Activated T-helper 17 cell treated with anti-CD3 and anti-CD28 coated beads, Interleukin-2, amount 50 U/mL, for 72 hours (primary cell): ENCODE data around the gene DCST2. TPM values are rescaled to one million over a fixed set of nuclear protein-coding genes. Genes with fewer than 3 reads are reported as not detected.

Experiments
- ATAC-seq: fragments of 150-1000 bp; cut with Tn5 transposase; replicated peaks from 2 replicates; pipeline ENCODE4 v1.10.0; 2021; ENCODE audit warnings: mild to moderate bottlenecking, moderate library complexity
- H3K27ac Mint-ChIP-seq: one replicate; pipeline ENCODE4 v1.8.0; 2022; ENCODE audit warnings: mixed read lengths
- H3K27me3 Mint-ChIP-seq: one replicate; pipeline ENCODE4 v1.8.0; 2022; ENCODE audit warnings: mixed read lengths
- H3K36me3 Mint-ChIP-seq: one replicate; pipeline ENCODE4 v1.8.0; 2022; ENCODE audit warnings: low read depth, mild to moderate bottlenecking, mixed read lengths
- H3K4me1 Mint-ChIP-seq: one replicate; pipeline ENCODE4 v1.8.0; 2022; ENCODE audit warnings: mixed read lengths
- H3K4me3 Mint-ChIP-seq: one replicate; pipeline ENCODE4 v1.8.0; 2022; ENCODE audit warnings: mild to moderate bottlenecking, mixed read lengths
- H3K9me3 Mint-ChIP-seq: one replicate; pipeline ENCODE4 v1.8.0; 2022; ENCODE audit warnings: mixed read lengths
- total RNA-seq, 2 donors: library from RNA; stranded (reverse); gene quantifications; one replicate each; pipeline ENCODE4 v1.2.3, GENCODE V29; 2022

Gene DCST2
- total RNA-seq, 2 donors from 2014 or later = 0.67 to 2.2 TPM

DNA sequence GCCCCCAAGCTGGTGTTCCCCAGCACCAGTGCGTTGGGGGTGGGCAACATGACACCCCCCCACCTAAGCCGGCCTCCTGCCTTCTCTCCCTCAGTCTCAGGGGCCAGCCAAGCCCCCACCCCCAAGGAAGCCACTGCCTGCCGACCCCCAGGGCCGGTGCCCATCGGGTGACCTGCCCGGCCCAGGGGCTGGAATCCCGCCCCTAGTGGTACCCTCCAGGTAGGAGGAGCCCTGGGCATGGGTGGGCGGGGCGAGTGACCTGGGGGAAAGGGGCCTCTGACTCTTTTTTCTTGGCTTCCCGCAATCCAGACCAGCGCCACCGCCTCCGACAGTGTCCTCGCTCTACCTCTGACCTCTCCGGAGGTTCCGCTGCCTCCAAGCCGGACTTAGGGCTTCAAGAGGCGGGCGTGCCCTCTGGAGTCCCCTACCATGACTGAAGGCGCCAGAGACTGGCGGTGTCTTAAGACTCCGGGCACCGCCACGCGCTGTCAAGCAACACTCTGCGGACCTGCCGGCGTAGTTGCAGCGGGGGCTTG is 28.6 kb upstream of the DCST2 start:
- no peaks in the 10 kb centered on the region for H3K27me3 Mint-ChIP-seq
- H3K9me3 Mint-ChIP-seq = no peaks in the 10 kb centered on the region
- peaks cover 28% of the 10 kb centered on the region for H3K36me3 Mint-ChIP-seq
- H3K4me3 Mint-ChIP-seq = peak overlapping the region; percentile 82
- no peak for ATAC-seq
- H3K4me1 Mint-ChIP-seq = peaks cover 17% of the 10 kb centered on the region
- H3K27ac Mint-ChIP-seq = no peak overlapping the region

DNA sequence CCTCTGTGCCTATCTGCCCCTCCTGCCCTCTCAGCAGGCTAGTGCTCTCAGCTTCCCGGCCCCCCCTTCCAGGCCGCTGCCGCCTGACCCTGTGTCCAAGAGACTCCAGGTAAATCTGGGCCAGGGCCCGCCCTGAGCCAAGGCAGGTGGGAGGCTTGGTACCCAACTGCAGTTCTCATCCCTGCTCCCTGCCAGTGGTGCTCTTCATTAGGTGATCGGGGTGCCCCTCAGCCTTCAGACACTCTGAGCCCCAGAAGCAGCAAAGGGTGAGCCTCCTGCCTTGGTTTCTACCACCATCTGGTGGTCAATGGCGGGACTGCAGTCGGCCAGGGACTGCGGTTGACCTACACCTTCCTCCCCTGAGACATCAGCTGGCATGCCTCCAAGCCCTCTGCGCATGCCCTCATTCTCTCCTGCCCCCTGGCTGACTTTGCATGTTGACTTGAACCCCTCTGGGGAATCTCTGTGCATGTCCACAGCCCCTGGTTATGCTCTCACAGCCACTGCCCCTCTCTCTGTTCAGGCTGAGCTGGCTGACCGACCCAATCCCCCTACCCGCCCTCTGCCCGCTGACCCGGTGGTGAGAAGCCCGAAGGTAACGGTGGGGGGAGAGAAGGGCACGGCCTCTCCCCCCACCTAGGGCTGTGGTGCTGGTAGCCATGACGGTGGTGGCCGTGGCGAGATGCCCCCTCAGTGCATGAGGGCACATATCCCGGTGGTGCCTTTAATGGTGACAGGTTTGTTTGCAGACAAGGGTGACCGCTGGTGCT is 28.0 kb upstream of the DCST2 start:
- Mint-ChIP-seq H3K36me3 (peaks cover 25% of the 10 kb centered on the region), H3K4me3 (no peak overlapping the region), H3K27me3 (no peaks in the 10 kb centered on the region), H3K27ac (no peak overlapping the region), H3K4me1 (peaks cover 17% of the 10 kb centered on the region), H3K9me3 (no peaks in the 10 kb centered on the region)
- ATAC-seq = peak; percentile 58

DNA sequence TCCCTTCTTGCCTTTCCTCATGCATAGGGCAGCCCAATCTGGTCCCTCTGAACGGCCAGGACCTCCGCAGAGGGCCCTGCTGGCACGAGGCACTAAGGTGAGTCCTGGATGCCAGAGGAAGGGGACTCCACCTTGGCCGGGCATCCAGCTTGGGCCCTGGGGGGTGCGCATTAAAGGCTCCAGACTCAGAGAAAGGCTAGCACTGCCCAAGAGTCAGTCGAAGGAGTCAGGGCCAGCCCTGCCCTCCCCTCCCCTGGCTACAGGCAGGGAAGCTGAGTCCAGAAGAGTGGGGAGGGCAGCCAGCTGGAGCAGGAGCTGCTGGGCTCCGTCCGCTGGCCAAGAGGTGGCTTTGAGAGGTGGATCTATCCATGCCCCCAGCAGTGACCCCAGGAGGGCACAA is 27.2 kb upstream of the DCST2 start:
- Mint-ChIP-seq H3K36me3 (peaks cover 33% of the 10 kb centered on the region), H3K4me3 (no peak overlapping the region), H3K4me1 (peaks cover 13% of the 10 kb centered on the region), H3K27ac (no peak overlapping the region), H3K9me3 (no peaks in the 10 kb centered on the region), H3K27me3 (no peaks in the 10 kb centered on the region)
- ATAC-seq = no peak

DNA sequence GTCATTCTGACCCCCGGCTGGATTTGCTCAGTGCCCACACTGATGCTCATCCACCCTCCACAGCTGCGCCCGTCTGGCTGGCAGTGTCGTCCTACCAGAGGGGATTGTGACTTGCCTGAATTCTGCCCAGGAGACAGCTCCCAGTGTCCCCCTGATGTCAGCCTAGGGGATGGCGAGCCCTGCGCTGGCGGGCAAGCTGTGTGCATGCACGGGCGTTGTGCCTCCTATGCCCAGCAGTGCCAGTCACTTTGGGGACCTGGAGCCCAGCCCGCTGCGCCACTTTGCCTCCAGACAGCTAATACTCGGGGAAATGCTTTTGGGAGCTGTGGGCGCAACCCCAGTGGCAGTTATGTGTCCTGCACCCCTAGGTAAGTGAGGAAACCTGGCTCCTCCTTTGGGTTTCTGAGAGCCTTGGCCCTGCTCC is 24.2 kb upstream of the DCST2 start:
- no peak overlapping the region for H3K27ac Mint-ChIP-seq
- no peak for ATAC-seq
- H3K4me1 Mint-ChIP-seq = no peaks in the 10 kb centered on the region
- H3K4me3 Mint-ChIP-seq = no peak overlapping the region
- H3K36me3 Mint-ChIP-seq = peaks cover 47% of the 10 kb centered on the region
- H3K9me3 Mint-ChIP-seq = no peaks in the 10 kb centered on the region
- H3K27me3 Mint-ChIP-seq = no peaks in the 10 kb centered on the region

DNA sequence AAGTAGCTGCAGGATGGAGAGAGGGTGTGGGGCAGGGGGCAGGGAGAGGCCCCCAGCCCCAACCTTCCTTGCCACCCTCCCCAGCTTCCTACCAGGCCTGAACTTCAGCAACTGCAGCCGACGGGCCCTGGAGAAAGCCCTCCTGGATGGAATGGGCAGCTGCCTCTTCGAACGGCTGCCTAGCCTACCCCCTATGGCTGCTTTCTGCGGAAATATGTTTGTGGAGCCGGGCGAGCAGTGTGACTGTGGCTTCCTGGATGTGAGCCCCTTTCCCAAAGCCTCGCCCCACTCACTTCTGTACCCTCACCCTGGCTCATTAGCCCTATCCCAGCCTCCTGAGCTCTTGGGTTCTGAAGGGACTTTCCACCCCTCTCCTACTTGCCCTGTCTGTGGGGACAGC is 23.5 kb upstream of the DCST2 start:
- H3K4me1 Mint-ChIP-seq = peaks cover 7% of the 10 kb centered on the region
- H3K4me3 Mint-ChIP-seq = no peak overlapping the region
- H3K9me3 Mint-ChIP-seq = no peaks in the 10 kb centered on the region
- H3K36me3 Mint-ChIP-seq = peaks cover 47% of the 10 kb centered on the region
- ATAC-seq = no peak
- no peaks in the 10 kb centered on the region for H3K27me3 Mint-ChIP-seq
- no peak overlapping the region for H3K27ac Mint-ChIP-seq

DNA sequence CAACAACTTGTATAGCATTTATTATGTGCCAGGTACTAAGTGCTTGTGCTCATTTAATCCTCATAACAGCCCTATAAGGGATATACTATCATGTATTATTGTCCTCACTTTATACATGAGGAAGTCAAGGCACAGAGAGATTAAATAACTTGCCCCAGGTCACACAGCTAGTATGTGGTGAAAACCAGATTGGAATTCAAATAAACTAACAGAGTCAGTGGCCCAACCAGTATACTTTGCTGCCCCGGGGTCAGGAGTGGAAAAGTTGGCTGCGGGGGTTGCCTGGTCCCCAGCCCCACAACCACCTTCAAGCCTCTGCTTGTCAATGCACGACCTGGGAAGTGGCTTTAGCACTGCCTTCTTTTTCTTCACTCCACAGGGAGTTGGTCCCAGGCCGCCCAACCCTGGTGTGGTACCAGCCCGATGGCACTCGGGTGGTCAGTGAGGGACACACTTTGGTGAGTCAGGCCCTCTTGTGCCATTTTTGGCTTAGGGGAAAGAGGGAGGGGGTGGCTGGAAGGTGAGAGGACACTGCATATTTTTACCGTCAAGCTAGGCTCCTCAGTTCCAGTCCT is 20.0 kb upstream of the DCST2 start:
- Mint-ChIP-seq H3K27me3 (no peaks in the 10 kb centered on the region), H3K4me1 (peaks cover 7% of the 10 kb centered on the region), H3K27ac (peak overlapping the region; percentile 77), H3K9me3 (no peaks in the 10 kb centered on the region), H3K36me3 (peaks cover 31% of the 10 kb centered on the region), H3K4me3 (peak overlapping the region; percentile 91)
- no peak for ATAC-seq

DNA sequence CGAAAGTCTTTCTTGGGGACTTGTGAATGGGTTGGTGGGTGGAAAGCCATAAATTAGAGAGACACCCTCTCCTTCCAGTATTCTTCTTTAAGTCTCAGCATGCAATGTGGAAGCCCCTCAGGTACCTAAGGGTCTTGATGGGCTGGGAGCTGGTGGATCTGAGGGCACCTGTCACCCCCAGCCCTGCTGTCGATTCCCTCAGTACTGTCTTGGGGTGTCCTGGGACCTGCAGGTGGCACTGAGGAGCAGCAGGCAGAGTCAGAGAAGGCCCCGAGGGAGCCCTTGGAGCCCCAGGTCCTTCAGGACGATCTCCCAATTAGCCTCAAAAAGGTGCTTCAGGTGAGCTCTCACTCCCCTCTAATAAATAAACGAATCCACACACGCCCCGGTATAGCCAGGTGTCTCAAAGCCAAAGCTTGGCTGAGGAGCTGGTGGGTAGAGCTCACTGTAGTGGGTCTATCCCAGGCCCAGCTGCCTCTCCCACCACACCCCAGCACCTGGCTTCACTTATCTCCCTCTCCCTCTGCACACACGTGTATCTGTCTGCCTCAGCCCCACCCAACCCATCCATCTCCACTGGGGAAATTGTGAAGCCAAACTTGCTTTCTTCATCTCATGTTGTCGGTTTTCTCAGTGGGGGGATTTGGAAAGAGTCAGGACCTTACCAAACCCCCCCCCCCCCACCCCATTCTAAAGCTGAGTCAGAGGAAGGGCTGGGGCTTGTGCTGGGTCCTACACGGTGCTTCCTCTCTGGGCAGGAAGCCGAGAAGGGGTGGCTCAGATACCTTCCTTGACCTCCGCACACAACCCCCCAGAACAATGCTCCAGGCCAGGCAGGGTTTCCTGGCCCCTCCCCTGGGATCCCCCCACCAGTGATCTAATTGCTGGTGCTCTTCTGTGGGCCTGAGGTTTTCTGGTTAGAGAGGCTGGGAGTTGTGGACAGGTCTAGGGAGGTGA is 19.1 kb upstream of the DCST2 start:
- peak overlapping the region; percentile 77 for H3K27ac Mint-ChIP-seq
- ATAC-seq = peak; percentile 23
- no peaks in the 10 kb centered on the region for H3K9me3 Mint-ChIP-seq
- peak overlapping the region; percentile 91 for H3K4me3 Mint-ChIP-seq
- peaks cover 30% of the 10 kb centered on the region for H3K36me3 Mint-ChIP-seq
- peaks cover 7% of the 10 kb centered on the region for H3K4me1 Mint-ChIP-seq
- H3K27me3 Mint-ChIP-seq = no peaks in the 10 kb centered on the region

DNA sequence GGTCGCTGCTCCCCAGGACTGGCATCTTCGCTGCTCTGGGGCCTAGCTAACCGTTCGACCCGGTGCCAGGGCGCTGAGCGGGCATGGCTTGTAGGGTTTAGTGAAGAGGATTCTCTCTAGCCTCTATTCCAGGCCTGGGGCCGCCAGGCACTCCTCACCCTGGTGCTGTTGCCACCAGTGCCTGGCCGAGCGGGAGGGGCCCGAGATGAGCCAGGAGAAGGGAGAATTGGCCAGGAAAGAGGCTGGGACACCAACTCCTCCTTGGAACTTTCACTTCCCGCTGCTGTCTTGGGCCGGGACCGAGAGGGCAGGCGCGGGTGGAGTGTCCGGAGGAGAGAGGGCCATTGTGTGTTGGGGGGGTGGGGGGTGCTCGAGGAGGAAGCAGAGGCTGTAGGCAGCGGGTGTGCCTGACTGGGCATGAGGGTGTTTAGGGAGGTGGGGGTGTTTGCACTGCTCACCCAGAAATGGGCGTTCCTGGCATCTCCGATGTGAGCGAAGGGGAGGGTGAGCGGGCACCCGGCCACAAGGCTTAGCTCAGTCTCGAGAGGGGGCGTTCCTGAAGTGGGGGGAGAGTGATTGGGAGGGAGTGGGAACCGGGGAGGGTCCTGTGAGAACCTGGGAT is 18.3 kb upstream of the DCST2 start:
- H3K27ac Mint-ChIP-seq = peak overlapping the region; percentile 77

DNA sequence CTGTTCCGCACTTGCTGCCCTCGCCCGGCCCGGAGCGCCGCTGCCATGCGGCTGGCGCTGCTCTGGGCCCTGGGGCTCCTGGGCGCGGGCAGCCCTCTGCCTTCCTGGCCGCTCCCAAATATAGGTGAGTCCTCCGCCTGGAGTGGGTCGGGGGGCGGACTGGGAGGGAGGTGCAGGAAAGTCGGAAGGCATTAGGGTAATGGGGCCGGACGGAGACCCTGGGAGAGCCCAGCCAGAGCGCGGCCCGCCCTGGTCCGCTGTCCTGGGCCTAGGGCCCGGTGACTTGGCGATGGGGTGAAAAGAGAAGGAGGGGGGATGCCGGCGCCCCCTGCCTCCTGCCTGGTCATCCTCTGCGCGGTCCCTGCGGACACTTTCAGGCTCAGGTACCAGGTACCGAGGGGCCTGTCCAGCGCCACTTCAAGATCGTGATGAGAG is 17.8 kb upstream of the DCST2 start:
- Mint-ChIP-seq H3K4me1 (peaks cover 7% of the 10 kb centered on the region), H3K27ac (peak overlapping the region; percentile 77)
- ATAC-seq = peak; percentile 5

More for the DNA sequence above, 18.3 kb upstream of the DCST2 start:
- H3K4me1 Mint-ChIP-seq = peaks cover 7% of the 10 kb centered on the region
- H3K9me3 Mint-ChIP-seq = no peaks in the 10 kb centered on the region
- no peaks in the 10 kb centered on the region for H3K27me3 Mint-ChIP-seq
- ATAC-seq = peak; percentile 30
- peak overlapping the region; percentile 91 for H3K4me3 Mint-ChIP-seq
- H3K36me3 Mint-ChIP-seq = peaks cover 24% of the 10 kb centered on the region

DNA sequence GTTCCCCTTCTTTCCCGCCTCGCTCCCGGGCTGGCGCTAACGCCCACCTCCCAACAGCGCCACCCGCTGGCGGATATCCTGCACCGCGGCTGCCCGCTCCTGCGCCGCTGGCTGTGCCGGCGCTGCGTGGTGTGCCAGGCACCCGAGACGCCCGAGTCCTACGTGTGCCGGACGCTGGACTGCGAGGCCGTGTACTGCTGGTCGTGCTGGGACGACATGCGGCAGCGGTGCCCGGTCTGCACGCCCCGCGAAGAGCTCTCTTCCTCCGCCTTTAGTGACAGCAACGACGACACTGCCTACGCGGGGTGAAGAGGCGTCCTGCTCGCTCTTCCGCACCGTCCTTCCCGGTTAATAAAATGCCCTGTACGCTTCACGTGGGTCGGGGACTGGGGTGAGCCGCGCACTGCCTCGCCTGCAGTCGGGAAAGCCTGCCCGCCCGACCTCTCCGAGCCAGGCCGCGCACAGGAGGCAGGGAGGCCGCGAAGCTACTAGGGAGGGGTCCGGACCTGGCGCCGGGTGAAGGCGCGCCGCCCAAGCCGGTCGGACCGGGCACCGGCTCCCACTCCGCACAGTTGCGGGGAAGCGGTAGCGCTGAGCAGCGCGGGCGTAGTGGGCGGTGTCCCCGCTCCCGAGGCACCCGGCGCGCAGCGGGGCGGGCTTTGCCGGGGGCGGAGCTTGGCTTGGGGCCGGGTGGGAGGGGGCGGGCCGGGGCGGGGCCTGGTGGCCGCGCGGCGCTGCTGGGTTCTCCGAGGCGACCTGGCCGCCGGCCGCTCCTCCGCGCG is 17.2 kb upstream of the DCST2 start, which contains the start of gene ADAM15:
Gene ADAM15, plus strand, starts transcription at position 757 of the 782 bp plus-strand sequence. CDS start 71 bp downstream, outside the sequence.
- Mint-ChIP-seq H3K36me3 (peaks cover 14% of the 10 kb centered on the region), H3K9me3 (no peaks in the 10 kb centered on the region), H3K27ac (peak within 1 kb of the TSS; percentile 77), H3K27me3 (no peaks in the 10 kb centered on the region), H3K4me1 (peaks cover 7% of the 10 kb centered on the region), H3K4me3 (peak within 1 kb of the TSS; percentile 91)
- peak; percentile 81 for ATAC-seq

More for the DNA sequence above, 17.8 kb upstream of the DCST2 start:
- H3K27me3 Mint-ChIP-seq = no peaks in the 10 kb centered on the region
- H3K4me3 Mint-ChIP-seq = peak overlapping the region; percentile 91
- no peaks in the 10 kb centered on the region for H3K9me3 Mint-ChIP-seq
- peaks cover 20% of the 10 kb centered on the region for H3K36me3 Mint-ChIP-seq

DNA sequence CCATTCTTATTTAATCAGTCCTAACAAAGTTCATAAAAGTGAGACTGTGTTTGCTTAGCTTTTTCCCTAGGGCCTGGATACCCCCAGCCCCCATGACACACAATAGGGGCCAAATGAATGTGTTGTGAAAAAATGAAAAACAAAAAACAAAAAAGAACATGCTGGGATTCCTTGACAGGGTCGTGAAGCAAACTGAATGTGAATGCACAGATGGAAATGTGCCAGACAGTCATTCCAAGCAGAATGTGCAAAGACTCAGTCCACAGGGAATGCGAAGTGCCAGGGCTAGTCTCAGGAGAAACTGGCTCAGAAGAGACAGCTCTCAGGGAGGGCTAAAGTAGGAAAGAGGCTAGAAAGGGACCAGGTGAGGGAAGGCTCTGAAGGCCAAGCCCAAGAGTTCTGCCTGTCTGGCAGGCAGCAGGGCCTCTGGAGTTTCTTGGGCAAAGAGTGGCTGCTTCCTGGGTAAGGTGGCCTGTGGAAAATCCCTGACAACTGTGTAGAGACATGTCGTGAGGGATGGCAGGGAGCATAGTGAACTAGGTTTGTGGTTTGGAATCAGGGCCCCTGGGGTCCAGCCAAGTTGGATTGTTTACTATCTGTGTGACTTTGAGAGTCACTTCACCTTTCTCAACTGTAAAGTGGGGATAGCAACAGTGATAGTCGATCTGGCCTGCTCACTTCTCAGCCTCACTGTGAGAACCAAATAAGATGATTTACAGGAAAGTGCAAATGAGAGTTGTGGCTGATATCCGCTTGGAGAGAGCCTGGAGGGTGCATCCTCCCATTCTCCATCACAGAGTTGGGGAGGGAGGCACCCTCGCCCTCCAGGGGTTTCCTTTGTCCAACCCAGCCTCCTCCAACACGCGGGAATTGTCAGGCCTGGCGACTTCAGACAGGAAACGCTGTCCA is 16.3 kb upstream of the DCST2 start:
- Mint-ChIP-seq H3K36me3 (peaks cover 5% of the 10 kb centered on the region), H3K9me3 (no peaks in the 10 kb centered on the region), H3K27me3 (no peaks in the 10 kb centered on the region), H3K4me3 (peak overlapping the region; percentile 91), H3K4me1 (peaks cover 10% of the 10 kb centered on the region), H3K27ac (peak overlapping the region; percentile 57)
- no peak for ATAC-seq

DNA sequence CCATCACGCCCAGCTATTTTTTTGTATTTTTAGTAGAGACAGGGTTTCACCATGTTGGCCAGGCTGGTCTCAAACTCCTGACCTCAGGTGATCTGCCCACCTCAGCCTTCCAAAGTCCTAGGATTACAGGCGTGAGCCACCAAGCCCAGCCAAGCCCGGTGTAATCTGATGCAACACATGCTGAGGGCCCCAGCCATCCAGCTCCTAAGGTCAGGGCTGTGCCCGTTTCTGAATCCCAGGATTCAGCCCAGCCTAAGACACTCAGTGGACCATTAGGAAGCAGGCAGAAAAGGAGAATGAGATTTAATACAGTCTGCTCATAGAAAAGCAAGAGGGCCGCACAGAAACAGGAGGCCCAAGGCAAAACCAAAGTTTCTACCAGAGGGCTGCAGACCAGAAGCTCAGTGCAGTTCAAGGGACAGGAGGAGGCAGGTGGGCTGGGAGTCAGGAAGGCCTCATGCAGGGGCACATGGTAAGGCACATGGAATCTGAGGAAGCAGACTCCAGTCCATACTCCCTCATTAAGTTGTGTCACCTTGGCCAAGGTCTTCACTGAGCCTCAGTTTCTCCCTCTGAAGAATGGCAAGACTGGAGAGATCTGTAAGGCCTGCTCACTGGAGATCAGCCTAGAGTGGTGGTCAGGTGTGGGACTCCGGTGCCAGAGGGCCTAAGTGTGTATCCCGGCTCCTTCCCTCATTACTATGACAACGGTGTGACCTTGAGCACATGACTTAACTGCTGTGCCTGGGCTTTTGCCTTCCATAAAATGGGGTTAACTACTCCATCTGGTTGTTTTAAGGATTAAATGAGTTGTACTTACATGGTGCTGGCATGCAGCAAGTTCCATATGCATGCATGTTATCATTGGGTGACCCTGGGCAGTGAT is 15.1 kb upstream of the DCST2 start:
- Mint-ChIP-seq H3K36me3 (peaks cover 5% of the 10 kb centered on the region), H3K4me1 (peaks cover 13% of the 10 kb centered on the region), H3K27me3 (no peaks in the 10 kb centered on the region), H3K27ac (no peak overlapping the region), H3K4me3 (no peak overlapping the region), H3K9me3 (no peaks in the 10 kb centered on the region)
- no peak for ATAC-seq
